ENCODE measurements around the gene MTMR3.

DNA sequence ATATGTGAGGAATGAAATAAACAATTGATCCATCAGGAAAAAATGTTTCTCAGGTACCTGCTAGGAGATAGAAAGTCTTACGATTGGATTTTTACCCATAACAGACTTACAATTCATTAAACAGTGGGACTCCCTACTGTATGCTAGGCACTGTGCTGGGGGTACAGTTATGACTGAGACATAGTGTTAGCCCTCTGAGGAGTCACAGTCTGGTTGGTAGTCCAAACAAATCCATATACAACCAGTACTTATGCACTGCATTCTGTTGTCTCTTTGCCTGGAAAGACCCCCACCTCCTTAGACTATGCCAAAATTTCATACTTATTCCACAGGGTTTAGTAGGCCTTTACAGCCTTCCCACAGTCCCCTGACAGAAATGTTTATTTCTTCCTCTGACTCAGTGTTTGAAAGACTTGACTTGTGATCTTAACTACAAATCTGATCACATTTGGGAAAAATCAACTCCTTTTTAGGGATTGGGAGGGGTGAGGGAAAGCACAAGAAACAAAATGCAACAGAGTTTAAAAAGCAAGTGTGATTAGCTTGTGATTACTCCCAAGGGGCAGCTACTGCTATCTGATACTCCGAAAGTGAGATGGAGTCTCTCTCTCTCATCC, 127.9 kb downstream of the MTMR3 start:
- no peak for TF ChIP-seq EZH2 (IDR thresholded peaks at IDR 0.05; ENCODE audit: insufficient read depth, low read length)
- TF ChIP-seq, protein P1, sequence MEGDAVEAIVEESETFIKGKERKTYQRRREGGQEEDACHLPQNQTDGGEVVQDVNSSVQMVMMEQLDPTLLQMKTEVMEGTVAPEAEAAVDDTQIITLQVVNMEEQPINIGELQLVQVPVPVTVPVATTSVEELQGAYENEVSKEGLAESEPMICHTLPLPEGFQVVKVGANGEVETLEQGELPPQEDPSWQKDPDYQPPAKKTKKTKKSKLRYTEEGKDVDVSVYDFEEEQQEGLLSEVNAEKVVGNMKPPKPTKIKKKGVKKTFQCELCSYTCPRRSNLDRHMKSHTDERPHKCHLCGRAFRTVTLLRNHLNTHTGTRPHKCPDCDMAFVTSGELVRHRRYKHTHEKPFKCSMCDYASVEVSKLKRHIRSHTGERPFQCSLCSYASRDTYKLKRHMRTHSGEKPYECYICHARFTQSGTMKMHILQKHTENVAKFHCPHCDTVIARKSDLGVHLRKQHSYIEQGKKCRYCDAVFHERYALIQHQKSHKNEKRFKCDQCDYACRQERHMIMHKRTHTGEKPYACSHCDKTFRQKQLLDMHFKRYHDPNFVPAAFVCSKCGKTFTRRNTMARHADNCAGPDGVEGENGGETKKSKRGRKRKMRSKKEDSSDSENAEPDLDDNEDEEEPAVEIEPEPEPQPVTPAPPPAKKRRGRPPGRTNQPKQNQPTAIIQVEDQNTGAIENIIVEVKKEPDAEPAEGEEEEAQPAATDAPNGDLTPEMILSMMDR (IDR thresholded peaks at IDR 0.05; ENCODE audit: insufficient read depth, low read depth, low read length) = no peak
